SU-DHL-6 (cell line): ENCODE data around the gene FIGLA.
A peak's percentile ranks its signal among the peaks of the same experiment; 100 is the strongest.

Source experiments
- H2AFZ ChIP-seq: fragments of 200-600 bp; sonication (generic); 2 replicates; pipeline ENCODE4 v1.6.1; 2014; ENCODE audit warnings: low read depth, mild to moderate bottlenecking, moderate library complexity, mixed read lengths, antibody characterized with exemption, low read length; ENCODE audit not compliant: severe bottlenecking
- H3F3A ChIP-seq: fragments of 200-600 bp; shearing (Covaris generic); 2 replicates; pipeline ENCODE4 v1.6.0; 2016; ENCODE audit warnings: antibody characterized with exemption, mild to moderate bottlenecking; ENCODE audit not compliant: insufficient read depth
- H3K27ac ChIP-seq: fragments of 200-600 bp; sonication (generic); 2 replicates; pipeline ENCODE4 v1.5.1; 2016; ENCODE audit warnings: low read depth, mild to moderate bottlenecking, low read length, moderate library complexity, mixed read lengths
- H3K27me3 ChIP-seq: fragments of 200-600 bp; sonication (generic), shearing (Covaris generic); 2 replicates; pipeline ENCODE4 v1.6.0; 2014; ENCODE audit warnings: mild to moderate bottlenecking, low read length
- H3K36me3 ChIP-seq: fragments of 200-600 bp; sonication (generic); 2 replicates; pipeline ENCODE4 v1.6.1; 2014; ENCODE audit warnings: mild to moderate bottlenecking, low read length, mixed read lengths
- H3K4me2 ChIP-seq: fragments of 300-600, 200-600 bp; shearing (Covaris generic), sonication (generic); 2 replicates; pipeline ENCODE4 v1.6.0; 2014; ENCODE audit warnings: low read length, low read depth, mild to moderate bottlenecking; ENCODE audit not compliant: poor library complexity, severe bottlenecking
- H3K4me3 ChIP-seq: fragments of 200-600 bp; sonication (generic); 2 replicates; pipeline ENCODE4 v1.5.1; 2014; ENCODE audit warnings: antibody characterized with exemption, low read length, mild to moderate bottlenecking, mixed read lengths; ENCODE audit not compliant: insufficient read depth, poor library complexity, severe bottlenecking
- H3K79me2 ChIP-seq: fragments of 200-600 bp; sonication (generic); 2 replicates; pipeline ENCODE4 v1.6.1; 2014; ENCODE audit warnings: mild to moderate bottlenecking, low read length, moderate library complexity; ENCODE audit not compliant: insufficient read depth
- H3K9ac ChIP-seq: fragments of 200-600 bp; sonication (generic); 2 replicates; pipeline ENCODE4 v1.7.0; 2014; ENCODE audit warnings: mild to moderate bottlenecking, low read length
- H3K9me2 ChIP-seq: fragments of 200-600 bp; sonication (generic); replicated peaks from 2 replicates; pipeline ENCODE4 v1.6.1; 2014; ENCODE audit warnings: low read length; ENCODE audit not compliant: insufficient read depth
- H3K9me3 ChIP-seq: fragments of 200-600 bp; sonication (generic); 2 replicates; pipeline ENCODE4 v1.6.1; 2014; ENCODE audit warnings: low read length, mixed read lengths; ENCODE audit not compliant: insufficient read depth
- H4K20me1 ChIP-seq: fragments of 200-600 bp; sonication (generic); 2 replicates; pipeline ENCODE4 v1.6.1; 2014; ENCODE audit warnings: low read depth, mild to moderate bottlenecking, antibody characterized with exemption, low read length, moderate library complexity, mixed read lengths
- EZH2phosphoT487 ChIP-seq: fragments of 200-600 bp; sonication (generic), shearing (Covaris generic); conservative IDR thresholded peaks from 2 replicates; pipeline ENCODE4 v1.6.1; 2018; ENCODE audit warnings: mild to moderate bottlenecking, antibody characterized with exemption, low read length, moderate library complexity, mixed read lengths
- TF ChIP-seq, protein P1 (sequence below): fragments of 200-600 bp; sonication (generic); IDR thresholded peaks from one replicate; pipeline ENCODE4 v1.5.1; 2017; ENCODE audit warnings: antibody characterized with exemption, mild to moderate bottlenecking, low read length, moderate library complexity; ENCODE audit not compliant: insufficient read depth, poor library complexity, severe bottlenecking

Gene FIGLA

DNA sequence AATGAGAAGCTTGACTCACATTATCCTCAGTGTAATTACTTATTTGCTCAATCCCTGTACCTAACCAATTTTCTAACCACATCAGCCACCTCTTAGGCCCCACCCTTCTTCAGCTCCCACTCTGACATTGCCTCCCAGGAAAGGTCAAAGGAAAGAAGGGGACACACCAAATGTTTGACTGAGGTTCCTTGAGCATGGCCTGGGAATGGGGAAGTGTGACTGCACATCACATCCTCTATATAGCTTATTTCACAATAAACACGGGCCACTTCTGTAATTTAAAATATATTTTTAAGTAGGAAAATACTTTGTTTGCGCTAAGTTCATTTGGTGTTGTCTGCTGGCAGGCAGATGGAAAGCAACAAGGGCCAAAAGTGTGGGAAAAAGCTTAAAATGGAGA lies 3.0 kb upstream of the FIGLA start:
- no peak overlapping the region for H3K4me2 ChIP-seq
- H3K9ac ChIP-seq = no peak overlapping the region
- no peak overlapping the region for H2AFZ ChIP-seq
- no peaks in the 10 kb centered on the region for H3K36me3 ChIP-seq
- TF ChIP-seq, protein P1, sequence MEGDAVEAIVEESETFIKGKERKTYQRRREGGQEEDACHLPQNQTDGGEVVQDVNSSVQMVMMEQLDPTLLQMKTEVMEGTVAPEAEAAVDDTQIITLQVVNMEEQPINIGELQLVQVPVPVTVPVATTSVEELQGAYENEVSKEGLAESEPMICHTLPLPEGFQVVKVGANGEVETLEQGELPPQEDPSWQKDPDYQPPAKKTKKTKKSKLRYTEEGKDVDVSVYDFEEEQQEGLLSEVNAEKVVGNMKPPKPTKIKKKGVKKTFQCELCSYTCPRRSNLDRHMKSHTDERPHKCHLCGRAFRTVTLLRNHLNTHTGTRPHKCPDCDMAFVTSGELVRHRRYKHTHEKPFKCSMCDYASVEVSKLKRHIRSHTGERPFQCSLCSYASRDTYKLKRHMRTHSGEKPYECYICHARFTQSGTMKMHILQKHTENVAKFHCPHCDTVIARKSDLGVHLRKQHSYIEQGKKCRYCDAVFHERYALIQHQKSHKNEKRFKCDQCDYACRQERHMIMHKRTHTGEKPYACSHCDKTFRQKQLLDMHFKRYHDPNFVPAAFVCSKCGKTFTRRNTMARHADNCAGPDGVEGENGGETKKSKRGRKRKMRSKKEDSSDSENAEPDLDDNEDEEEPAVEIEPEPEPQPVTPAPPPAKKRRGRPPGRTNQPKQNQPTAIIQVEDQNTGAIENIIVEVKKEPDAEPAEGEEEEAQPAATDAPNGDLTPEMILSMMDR = no peak
- no peaks in the 10 kb centered on the region for H3K27me3 ChIP-seq
- H3K27ac ChIP-seq = no peak overlapping the region
- H3K4me3 ChIP-seq = no peak overlapping the region
- no peaks in the 10 kb centered on the region for H3K79me2 ChIP-seq
- H3K9me3 ChIP-seq = no peaks in the 10 kb centered on the region
- no peaks in the 10 kb centered on the region for H3F3A ChIP-seq
- no peaks in the 10 kb centered on the region for H3K9me2 ChIP-seq
- no peaks in the 10 kb centered on the region for H4K20me1 ChIP-seq

DNA sequence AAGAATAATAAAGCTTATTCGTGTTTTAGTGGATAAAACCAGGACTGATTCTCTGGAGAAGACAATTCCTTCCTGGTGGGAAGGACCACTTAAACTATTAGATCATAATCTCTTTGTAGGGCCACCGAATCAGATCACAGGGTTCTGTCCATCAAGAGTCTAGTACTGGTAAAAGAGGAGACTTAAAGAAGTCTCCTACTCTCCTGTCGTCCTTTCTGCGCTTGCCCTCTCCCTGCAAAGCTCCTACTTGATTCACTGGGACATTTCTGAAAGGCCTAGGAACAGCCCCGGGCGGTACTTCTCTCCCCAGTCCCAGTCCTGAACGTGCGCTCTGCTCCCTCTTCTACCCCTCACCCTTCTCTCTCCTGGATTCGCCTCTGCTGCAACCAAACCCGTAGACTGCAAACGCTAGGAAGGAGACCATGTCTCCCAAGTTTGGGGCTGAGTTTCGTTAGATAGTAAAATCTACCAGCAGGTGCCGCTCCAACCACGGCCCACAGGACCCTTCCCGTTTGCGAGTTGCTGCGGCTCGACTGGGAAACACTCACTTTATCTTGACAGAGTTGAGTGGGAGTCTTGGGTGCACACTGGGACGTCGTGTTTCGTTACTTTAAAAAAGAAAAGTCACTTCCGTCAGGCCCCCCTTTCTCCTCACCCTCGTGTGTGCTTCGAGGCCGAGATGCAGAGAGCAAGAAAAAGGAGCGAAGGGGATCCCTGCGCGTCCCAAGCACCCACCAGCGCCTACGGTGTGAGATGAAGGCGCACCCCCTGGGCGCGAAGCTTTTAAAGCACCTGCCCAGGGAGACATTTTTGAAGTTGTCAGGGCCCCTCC lies 923 bp downstream of the FIGLA start:
- TF ChIP-seq, protein P1 = peak; percentile 36
- TF ChIP-seq EZH2phosphoT487 = no peak
- Histone ChIP-seq H3K27me3 (no peaks in the 10 kb centered on the region), H3K4me3 (no peak overlapping the region), H3F3A (no peaks in the 10 kb centered on the region), H3K79me2 (no peaks in the 10 kb centered on the region), H3K9ac (no peak overlapping the region), H3K9me2 (no peaks in the 10 kb centered on the region), H3K36me3 (no peaks in the 10 kb centered on the region), H3K9me3 (no peaks in the 10 kb centered on the region), H2AFZ (no peak overlapping the region), H3K4me2 (no peak overlapping the region), H3K27ac (no peak overlapping the region), H4K20me1 (no peaks in the 10 kb centered on the region)

DNA sequence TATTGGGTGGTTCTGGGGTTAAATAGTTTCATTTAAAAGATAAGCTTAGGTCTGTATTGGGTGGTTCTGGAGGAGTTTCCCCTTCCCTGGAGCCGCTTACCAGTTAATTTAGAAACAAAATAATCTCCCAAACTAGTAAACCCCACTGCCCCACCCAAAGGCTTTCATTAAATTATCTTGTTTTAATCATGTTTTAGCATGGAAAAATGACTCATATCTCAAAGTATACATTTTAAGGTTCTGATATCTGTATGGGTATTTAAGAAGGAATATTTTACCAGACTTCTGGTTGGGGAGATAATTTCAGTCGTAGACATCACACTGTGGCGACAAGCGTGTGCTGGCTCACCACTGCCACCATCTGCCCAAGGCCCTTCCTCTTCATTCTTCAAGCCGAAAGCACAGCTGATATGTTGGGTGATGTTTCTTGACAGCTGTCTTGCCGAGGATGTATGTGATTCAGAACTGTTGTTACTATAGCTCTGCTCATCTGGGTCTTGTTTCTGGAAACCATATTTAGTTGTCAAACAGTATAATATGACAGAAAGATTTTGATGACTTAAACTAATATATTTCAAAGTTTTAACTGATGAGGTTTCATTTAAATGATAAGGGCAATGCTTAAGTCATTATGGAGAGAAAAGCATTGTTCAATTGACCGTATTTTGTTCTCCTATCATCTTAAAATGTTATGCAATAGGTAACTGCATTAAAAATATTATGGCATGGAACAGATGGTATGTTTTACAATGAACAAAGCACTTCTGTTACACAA lies 5.1 kb downstream of the FIGLA start:
- no peaks in the 10 kb centered on the region for H3F3A ChIP-seq
- TF ChIP-seq, protein P1 = peak; percentile 54
- TF ChIP-seq EZH2phosphoT487 = no peak
- no peak overlapping the region for H3K27ac ChIP-seq
- no peak overlapping the region for H3K4me2 ChIP-seq
- no peaks in the 10 kb centered on the region for H4K20me1 ChIP-seq
- H3K9me2 ChIP-seq = no peaks in the 10 kb centered on the region
- no peaks in the 10 kb centered on the region for H3K9me3 ChIP-seq
- H3K4me3 ChIP-seq = no peak overlapping the region
- no peaks in the 10 kb centered on the region for H3K27me3 ChIP-seq
- no peak overlapping the region for H3K9ac ChIP-seq
- no peaks in the 10 kb centered on the region for H3K36me3 ChIP-seq
- H2AFZ ChIP-seq = no peak overlapping the region
- no peaks in the 10 kb centered on the region for H3K79me2 ChIP-seq
